ES-I3 (cell line): ENCODE data around the gene B3GALNT2.

Experiments
- H3K36me3 ChIP-seq: 2 replicates; pipeline ENCODE4 v1.6.1; 2013; ENCODE audit warnings: mild to moderate bottlenecking, low read length, control low read depth, moderate library complexity; ENCODE audit not compliant: insufficient read depth
- H3K4me1 ChIP-seq: 2 replicates; pipeline ENCODE4 v1.6.1; 2013; ENCODE audit warnings: mild to moderate bottlenecking, control low read depth, low read length; ENCODE audit not compliant: insufficient read depth
- H3K9ac ChIP-seq: 2 replicates; pipeline ENCODE4 v1.6.1; 2013; ENCODE audit warnings: low read depth, mild to moderate bottlenecking, low read length, moderate library complexity
- H3K9me3 ChIP-seq: 2 replicates; pipeline ENCODE4 v1.6.1; 2013; ENCODE audit warnings: mild to moderate bottlenecking, low read length, moderate library complexity; ENCODE audit not compliant: control insufficient read depth, insufficient read depth

B3GALNT2 gene

GRCh38 chr1:235417086-235417697 lies 87.1 kb downstream of the B3GALNT2 start:
- H3K9me3 ChIP-seq, result no peaks in the 10 kb centered on the region
- no peaks in the 10 kb centered on the region; the same call in none of the 2 replicates for H3K36me3 ChIP-seq
- no peaks in the 10 kb centered on the region for H3K4me1 ChIP-seq
- no peak overlapping the region for H3K9ac ChIP-seq

GRCh38 chr1:235416662-235417049 lies 87.6 kb downstream of the B3GALNT2 start:
- Histone ChIP-seq H3K9ac (no peak overlapping the region), H3K36me3 (no peaks in the 10 kb centered on the region; the same call in none of the 2 replicates)

GRCh38 chr1:235415008-235415904 lies 89.0 kb downstream of the B3GALNT2 start:
- Histone ChIP-seq H3K36me3 (no peaks in the 10 kb centered on the region; the same call in none of the 2 replicates), H3K9me3 (no peaks in the 10 kb centered on the region)

More at GRCh38 chr1:235416662-235417049, 87.6 kb downstream of the B3GALNT2 start:
- Histone ChIP-seq H3K9me3 (no peaks in the 10 kb centered on the region), H3K4me1 (no peaks in the 10 kb centered on the region)

GRCh38 chr1:235411489-235412486 lies 92.5 kb downstream of the B3GALNT2 start:
- Histone ChIP-seq H3K4me1 (no peaks in the 10 kb centered on the region), H3K9ac (no peak overlapping the region), H3K9me3 (no peaks in the 10 kb centered on the region)

More at GRCh38 chr1:235415008-235415904, 89.0 kb downstream of the B3GALNT2 start:
- H3K9ac ChIP-seq, result no peak overlapping the region
- H3K4me1 ChIP-seq, result no peaks in the 10 kb centered on the region

DNA sequence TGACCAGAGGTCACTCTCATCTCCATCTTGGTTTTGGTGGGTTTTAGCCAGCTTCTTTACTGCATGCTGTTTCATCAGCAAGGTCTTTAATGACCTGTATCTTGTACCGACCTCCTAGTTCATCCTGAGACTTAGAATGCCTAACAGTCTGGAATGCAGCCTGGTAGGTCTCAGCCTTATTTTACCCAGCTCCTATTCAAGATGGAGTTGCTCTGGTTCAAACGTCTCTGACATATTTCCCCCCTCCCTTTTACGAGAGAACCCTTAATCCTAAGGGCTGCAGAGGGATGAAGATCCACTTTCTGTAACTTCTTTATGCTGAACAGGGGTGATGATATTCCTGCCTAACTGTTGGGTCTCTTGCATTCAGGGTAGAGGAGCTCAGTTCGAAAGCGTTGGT lies 93.8 kb downstream of the B3GALNT2 start:
- H3K9me3 ChIP-seq, result no peaks in the 10 kb centered on the region
- H3K36me3 ChIP-seq, result no peaks in the 10 kb centered on the region
- no peaks in the 10 kb centered on the region for H3K4me1 ChIP-seq
- no peak overlapping the region for H3K9ac ChIP-seq

More at GRCh38 chr1:235411489-235412486, 92.5 kb downstream of the B3GALNT2 start:
- H3K36me3 ChIP-seq, result no peaks in the 10 kb centered on the region

GRCh38 chr1:235409042-235409820 lies 95.0 kb downstream of the B3GALNT2 start:
- H3K4me1 ChIP-seq, result no peaks in the 10 kb centered on the region
- no peaks in the 10 kb centered on the region for H3K36me3 ChIP-seq
- no peaks in the 10 kb centered on the region for H3K9me3 ChIP-seq
- H3K9ac ChIP-seq, result no peak overlapping the region

DNA sequence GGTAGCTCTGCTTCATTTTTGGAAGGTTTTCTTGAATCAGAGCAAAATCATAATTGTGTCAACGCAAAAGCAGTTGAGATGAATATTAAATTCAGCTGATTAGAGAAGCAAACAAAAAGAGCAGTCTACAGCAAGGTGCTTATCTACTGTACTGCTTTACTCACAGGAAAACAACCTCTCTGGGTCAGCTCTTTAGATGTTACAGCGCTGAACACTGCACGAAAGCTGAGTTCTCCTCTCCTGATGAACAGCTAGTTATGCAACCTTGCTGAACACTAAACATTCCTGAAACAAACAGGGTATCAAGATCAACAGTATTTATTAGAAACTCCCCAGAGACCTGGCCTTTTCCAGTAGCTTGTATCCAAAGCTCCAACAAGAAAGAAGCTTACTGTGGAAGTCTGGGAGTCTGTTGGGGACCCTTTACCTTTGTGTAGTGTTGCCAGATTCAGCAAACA lies 95.7 kb downstream of the B3GALNT2 start:
- Histone ChIP-seq H3K4me1 (no peaks in the 10 kb centered on the region), H3K9ac (no peak overlapping the region), H3K9me3 (no peaks in the 10 kb centered on the region)

GRCh38 chr1:235407419-235407818 lies 96.8 kb downstream of the B3GALNT2 start:
- no peak overlapping the region for H3K9ac ChIP-seq
- no peaks in the 10 kb centered on the region; the same call in 1 of the 2 replicates for H3K36me3 ChIP-seq
- no peaks in the 10 kb centered on the region for H3K4me1 ChIP-seq
- H3K9me3 ChIP-seq, result no peaks in the 10 kb centered on the region

More for the DNA sequence above, 95.7 kb downstream of the B3GALNT2 start:
- no peaks in the 10 kb centered on the region; the same call in 1 of the 2 replicates for H3K36me3 ChIP-seq

DNA sequence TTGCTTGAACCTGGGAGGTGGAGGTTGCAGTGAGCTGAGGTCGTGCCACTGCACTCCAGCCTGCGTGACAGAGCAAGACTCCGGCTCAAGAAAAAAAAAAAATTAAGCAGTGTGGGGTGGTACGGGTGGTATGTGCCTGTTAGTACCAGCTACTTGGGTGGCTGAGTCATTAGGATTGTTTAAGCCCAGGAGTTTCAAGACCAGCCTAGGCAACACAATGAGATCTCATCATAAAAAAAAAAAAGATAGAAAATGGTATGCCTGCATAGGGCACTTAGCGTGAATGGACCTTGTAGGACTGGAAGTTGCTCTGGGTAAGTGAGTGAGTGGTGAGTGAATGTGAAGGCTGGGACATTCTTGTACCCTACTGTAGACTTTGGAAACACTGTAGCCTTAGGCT lies 100.1 kb downstream of the B3GALNT2 start:
- H3K36me3 ChIP-seq, result no peaks in the 10 kb centered on the region; the same call in 1 of the 2 replicates
- H3K9me3 ChIP-seq, result no peaks in the 10 kb centered on the region
- H3K4me1 ChIP-seq, result 0 out of 2 replicates have a peak, but pooled peaks cover 4% of the 10 kb centered on the region
- H3K9ac ChIP-seq, result no peak overlapping the region

DNA sequence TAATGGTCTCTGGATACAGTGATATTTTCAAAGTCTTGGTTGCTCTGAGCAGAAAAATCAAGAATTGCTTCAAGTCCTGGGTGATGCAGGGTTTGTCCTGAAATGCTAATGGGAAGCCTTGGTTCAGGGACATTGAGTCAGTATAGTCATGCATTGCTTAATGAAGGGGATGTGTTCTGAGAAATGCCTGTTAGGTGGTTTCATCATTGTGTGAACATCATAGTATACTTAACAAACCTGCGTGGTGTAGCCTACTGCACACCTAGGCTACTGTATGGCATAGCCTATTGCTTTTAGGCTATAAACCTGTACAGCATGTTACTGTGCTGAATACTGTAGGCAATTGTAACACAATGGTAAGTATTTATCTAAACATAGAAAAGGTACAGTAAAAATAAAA lies 100.7 kb downstream of the B3GALNT2 start:
- no peaks in the 10 kb centered on the region for H3K9me3 ChIP-seq
- H3K4me1 ChIP-seq, result 0 out of 2 replicates have a peak, but pooled peaks cover 4% of the 10 kb centered on the region
- H3K36me3 ChIP-seq, result no peaks in the 10 kb centered on the region; the same call in 1 of the 2 replicates
- no peak overlapping the region for H3K9ac ChIP-seq

- Histone ChIP-seq H3K36me3 (peaks cover 1% of the 10 kb centered on the region; the same call in 1 of the 2 replicates), H3K9me3 (no peaks in the 10 kb centered on the region), H3K4me1 (0 out of 2 replicates have a peak, but pooled peaks cover 4% of the 10 kb centered on the region), H3K9ac (no peak overlapping the region)
Observed at GRCh38 chr1:235402457-235403200, 101.6 kb downstream of the B3GALNT2 start.

DNA sequence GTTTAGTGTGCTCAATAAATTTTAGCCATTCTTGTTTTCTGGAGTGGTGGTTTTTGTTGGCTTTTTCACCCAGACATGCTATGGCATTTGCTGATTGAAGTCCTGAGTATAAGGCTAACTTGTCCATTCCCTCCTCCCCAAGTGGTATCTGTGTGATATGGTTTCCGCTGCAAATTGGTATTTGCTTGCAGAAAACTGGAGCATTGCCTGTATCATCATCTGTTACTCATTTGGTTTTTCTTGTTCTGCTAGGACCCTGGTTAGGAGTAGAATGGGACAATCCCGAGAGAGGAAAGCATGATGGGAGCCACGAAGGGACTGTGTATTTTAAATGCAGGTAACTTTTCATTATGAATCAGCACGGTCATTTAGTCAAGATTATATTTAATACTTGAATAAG lies 103.0 kb downstream of the B3GALNT2 start:
- H3K9ac ChIP-seq, result no peak overlapping the region
- H3K36me3 ChIP-seq, result peaks cover 3% of the 10 kb centered on the region; the same call in 1 of the 2 replicates
- 0 out of 2 replicates have a peak, but pooled peaks cover 4% of the 10 kb centered on the region for H3K4me1 ChIP-seq
- H3K9me3 ChIP-seq, result no peaks in the 10 kb centered on the region
